IPS DF 4.7 (cell line): ENCODE data around the gene STK24.

Experiments used
- DNase-seq: peaks from one replicate; pipeline ENCODE4 v3.0.0-alpha.2; 2013; ENCODE audit warnings: low spot score; ENCODE audit errors: extremely low read depth

The STK24 gene

GRCh38 chr13:98475522-98475921, 101.4 kb downstream of the STK24 start:
- DNase-seq, result no peak

DNA sequence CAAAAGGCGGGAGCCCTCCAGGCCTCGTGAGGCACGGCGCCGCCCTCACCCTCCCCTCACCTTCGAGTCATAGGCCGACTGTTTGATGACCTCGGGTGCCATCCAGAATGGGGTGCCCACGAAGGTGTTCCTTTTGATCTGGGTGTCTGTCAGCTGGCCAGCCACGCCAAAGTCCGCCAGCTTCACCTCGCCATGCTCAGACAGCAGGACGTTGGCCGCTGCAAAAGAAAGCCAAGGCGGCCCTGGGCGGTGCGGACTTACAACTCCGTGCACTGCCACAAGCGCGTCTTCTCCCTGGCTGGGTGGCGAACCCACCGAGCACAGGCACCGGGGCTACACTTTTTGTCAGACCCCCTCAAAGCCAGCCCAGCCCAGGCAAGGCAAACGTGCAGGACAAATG, 102.1 kb downstream of the STK24 start:
- no peak for DNase-seq

- no peak for DNase-seq
These were observed 102.6 kb downstream of the STK24 start for GRCh38 chr13:98474292-98474691.

GRCh38 chr13:98473788-98474144, 103.1 kb downstream of the STK24 start:
- DNase-seq, result no peak

- no peak for DNase-seq
These were observed 103.6 kb downstream of the STK24 start for GRCh38 chr13:98473135-98473787.

DNA sequence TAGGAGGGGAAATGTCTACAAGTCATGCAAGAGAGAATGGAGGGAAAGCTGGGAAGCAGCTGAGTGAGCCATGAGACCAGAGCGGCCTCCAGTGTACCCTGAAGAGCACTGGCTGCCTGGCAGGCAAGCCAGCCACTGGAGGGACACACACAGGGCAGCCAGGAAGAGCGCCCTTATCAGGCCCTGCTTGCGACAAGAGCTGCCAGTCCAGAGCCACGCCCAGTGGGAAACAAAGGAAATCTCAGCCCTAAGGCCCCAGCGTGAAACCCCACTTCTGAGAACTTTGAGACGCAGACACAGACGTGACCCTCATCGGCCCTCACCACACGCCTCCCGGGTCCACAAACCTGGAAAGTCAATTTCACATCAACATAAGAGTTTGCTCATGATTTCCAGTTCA, 105.0 kb downstream of the STK24 start:
- no peak for DNase-seq

- DNase-seq, result no peak
These were observed 106.0 kb downstream of the STK24 start for GRCh38 chr13:98470920-98471319.

DNA sequence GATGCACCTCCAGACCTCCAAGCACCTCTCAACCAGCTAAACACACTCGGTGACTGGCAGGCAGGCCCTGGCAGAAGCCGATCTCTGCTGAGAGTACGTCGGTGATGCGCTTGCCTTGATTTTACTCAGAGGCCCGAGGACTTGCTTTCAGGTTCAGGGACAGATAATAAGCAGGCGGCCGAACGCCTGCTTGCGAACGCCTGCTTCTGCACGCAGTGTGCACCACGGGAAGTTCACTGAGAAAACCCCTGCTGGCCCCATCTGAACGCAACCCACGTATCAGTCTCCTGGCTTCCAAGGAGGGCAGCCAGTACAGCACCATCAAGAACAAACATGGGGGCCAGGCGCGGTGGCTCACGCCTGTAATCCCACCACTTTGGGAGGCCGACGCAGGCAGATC, 108.0 kb downstream of the STK24 start:
- no peak for DNase-seq

GRCh38 chr13:98468361-98468760, 108.5 kb downstream of the STK24 start:
- no peak for DNase-seq

DNA sequence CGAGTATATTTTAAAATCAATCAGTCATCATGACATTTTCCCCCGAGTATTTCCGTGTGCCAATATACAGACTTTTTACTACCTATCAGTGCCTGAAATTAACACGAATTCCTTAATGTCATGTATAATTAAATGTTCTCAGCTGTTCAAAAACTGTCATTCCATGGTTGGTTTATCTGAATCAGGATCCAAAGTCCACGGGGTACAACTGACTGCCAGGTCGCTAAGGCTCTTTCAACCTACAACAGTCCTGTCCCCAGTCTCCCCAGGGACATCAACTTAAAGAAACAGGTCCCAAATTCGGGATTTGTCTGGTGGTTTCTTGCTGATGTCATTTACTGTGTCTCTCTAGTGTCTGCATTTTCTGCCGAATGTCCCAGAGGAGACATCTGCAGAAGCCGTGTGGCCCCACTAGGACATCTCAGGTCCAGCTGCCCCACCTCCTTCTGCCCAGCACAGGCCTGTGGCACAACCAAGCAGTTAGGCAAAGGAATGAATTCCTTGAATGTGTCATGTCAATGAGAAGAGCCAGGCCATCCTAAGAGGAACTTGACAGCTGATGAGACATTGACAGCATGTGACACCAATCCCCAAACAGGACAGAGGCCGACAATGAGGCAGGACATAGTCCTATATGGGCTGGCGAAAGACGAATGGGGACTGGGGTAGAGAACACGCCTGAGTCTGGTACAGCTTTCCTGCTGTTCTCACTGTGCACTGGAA, 109.5 kb downstream of the STK24 start:
- DNase-seq, result no peak

DNA sequence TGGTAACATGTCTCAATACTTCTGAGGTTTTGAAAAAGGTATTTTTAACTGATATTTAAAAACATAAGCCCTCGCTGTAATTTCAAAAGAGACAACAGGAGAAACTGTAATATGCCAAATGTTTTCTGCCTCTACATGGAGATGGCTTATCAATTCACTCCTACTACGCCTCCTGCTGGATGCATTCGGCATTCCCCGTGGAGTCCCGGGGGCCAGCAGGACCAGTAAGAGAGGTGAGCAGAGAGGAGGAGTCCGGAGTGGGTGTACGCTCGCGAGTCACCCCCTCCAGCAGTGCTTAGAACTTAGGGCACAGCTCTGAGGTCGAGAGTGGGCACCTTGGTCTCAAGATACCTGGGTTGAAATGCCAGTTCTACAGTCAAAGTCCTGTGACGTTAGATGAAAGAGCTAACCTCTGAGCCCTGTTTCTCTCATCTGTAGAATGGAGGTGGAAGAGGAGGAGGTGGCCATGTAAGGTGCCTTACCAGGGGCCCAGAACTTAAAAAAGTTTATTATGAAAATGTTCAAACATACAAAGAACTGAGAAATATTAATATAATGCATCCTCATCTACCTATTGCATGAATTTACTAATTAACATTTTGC, 110.2 kb downstream of the STK24 start:
- no peak for DNase-seq

- no peak for DNase-seq
These were observed 114.0 kb downstream of the STK24 start for GRCh38 chr13:98462946-98463345.

GRCh38 chr13:98462241-98462882, 114.5 kb downstream of the STK24 start:
- DNase-seq, result no peak

GRCh38 chr13:98461486-98462240, 115.2 kb downstream of the STK24 start:
- no peak for DNase-seq

DNA sequence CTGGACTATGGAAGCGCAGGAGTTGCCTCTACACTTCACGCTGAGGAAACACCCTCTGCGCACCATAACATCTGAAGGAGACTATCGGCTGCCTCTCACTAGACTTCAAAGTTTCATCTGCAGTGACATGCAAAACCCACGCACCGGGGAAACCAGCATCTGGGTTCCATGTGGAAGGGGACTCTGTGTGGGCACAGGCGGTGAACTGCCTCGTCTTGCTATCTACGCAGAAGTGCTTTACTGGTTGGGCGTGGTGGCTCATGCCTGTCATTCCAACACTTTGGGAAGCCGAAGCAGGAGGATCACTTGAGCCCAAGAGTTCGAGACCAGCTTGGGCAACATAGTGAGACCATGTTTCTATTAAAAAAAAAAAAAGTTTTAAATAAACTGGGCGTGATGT, 116.4 kb downstream of the STK24 start:
- DNase-seq, result no peak

GRCh38 chr13:98459721-98460370, 117.1 kb downstream of the STK24 start:
- no peak for DNase-seq

DNA sequence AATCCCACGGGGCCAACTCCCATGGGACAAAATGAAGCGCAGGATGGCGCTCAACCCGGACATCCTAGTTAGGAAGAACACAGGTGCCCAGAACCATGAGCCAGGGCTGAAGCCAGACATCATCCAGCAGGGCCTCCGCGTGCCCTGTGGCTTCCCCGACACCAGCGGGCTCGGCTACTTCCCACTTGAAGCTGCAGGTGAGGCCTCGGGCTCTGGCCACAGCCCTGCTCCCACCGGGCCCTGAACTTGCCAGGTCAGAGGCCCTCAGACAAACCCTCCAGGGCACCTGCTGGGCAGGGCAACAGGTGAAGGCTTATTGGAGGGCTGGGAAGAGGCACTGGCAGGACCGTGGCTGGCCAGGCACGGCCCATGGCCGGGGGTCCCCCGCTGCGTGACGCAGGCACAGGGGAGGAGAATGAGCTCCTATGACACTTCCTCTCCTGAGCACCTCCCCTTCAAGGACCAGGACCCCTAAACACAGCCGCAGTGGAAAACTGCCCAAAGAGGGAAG, 117.7 kb downstream of the STK24 start:
- DNase-seq, result no peak

DNA sequence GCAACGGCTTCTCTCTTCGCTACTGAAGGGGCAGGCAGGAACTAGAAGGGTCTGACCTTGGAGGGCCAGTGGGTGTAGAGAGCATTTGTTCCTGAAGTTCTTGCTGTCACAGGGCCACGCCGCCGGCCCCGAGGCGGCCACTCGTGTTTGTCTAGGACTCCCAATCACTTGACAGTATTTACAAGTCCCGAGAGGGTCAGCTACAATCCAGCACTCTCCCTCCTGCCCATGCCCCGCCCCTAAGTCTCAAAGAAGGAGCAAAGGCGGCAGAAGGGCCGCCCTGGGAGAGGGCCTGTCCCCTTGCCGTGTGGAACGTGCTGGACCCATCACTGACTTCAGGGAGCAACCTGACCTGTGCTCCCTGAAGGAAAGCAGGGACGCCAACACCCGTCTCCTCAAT, 118.5 kb downstream of the STK24 start:
- no peak for DNase-seq

GRCh38 chr13:98457053-98457452, 119.9 kb downstream of the STK24 start:
- no peak for DNase-seq

DNA sequence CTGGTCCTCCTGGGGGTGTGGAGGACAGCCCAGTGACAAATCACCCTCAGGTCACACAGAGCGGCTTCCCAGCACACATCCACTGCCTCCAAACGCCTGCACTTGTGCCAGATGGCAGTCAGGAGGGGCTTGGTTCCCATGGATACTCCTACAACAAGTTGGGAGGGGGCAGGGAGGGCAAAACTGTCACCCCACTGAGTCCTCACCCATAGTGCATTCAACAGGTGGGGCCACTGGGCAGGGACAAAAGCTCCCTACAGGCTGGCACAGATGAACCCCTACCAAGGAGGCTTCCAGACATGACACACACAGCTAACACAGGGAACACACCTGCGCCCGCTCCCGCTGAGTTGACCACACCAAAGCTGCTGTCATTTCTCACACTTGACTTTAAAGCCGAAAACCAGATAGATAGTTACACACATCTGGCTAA, 120.5 kb downstream of the STK24 start:
- DNase-seq, result no peak

GRCh38 chr13:98454389-98454881, 122.5 kb downstream of the STK24 start:
- DNase-seq, result no peak
